Body of pancreas (tissue), 4 donors: ENCODE measurements around the gene WWOX.

Source experiments
- POLR2A ChIP-seq, 3 donors: fragments of 450-650 bp; IDR thresholded peaks; one replicate each; pipeline ENCODE4 v1.6.1; 2016; ENCODE audit warnings: antibody characterized with exemption in 3 of 3, mild to moderate bottlenecking in 2 of 3
- TF ChIP-seq, protein P1 (sequence below), 7 experiments: fragments of 450-650 bp in 4 of 7; fragments of 200-600 bp in 3 of 7; sonication (generic) in 3 of 7; IDR thresholded peaks; one replicate each; pipeline ENCODE4 v1.5.1; 2016 to 2019; ENCODE audit warnings: antibody characterized with exemption in 7 of 7

- TF ChIP-seq POLR2A (IDR thresholded peaks at IDR 0.05), result no peak
- TF ChIP-seq, protein P1, sequence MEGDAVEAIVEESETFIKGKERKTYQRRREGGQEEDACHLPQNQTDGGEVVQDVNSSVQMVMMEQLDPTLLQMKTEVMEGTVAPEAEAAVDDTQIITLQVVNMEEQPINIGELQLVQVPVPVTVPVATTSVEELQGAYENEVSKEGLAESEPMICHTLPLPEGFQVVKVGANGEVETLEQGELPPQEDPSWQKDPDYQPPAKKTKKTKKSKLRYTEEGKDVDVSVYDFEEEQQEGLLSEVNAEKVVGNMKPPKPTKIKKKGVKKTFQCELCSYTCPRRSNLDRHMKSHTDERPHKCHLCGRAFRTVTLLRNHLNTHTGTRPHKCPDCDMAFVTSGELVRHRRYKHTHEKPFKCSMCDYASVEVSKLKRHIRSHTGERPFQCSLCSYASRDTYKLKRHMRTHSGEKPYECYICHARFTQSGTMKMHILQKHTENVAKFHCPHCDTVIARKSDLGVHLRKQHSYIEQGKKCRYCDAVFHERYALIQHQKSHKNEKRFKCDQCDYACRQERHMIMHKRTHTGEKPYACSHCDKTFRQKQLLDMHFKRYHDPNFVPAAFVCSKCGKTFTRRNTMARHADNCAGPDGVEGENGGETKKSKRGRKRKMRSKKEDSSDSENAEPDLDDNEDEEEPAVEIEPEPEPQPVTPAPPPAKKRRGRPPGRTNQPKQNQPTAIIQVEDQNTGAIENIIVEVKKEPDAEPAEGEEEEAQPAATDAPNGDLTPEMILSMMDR (IDR thresholded peaks at IDR 0.05), result no peak
These were observed 17.9 kb downstream of the WWOX start for GRCh38 chr16:78117391-78117790.
